ENCODE results near the gene RIPK4.
"Not testable (repeated sequence)": the region's sequence is repeated elsewhere in the genome, so short reads cannot be mapped to it uniquely, and the experiment has no call there.

The RIPK4 gene

GRCh38 chr21:41712730-41713129, 54.1 kb downstream of the RIPK4 start:
- DNase-seq: no peak

DNA sequence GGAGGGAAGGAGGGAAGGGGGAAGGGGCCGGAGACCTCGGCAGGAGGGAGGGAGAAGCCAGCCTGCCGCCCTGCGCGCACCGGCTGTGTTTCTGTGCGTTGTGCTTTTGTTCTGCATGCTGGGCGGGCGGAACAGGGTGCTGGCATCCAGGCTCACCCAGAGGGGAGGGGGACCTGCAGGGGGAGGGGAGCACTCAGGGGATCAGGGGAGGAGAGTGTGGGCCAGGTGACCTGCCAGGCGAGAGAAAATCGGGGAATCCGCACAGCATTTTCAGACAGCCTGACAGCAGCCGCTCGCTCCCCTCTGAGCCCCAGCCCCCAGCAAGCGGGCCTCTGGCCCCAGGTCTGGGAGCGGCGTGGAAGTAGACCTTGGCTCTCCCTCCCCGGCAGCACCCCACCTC, 54.7 kb downstream of the RIPK4 start:
- DNase-seq: no peak

GRCh38 chr21:41711416-41712007, 55.3 kb downstream of the RIPK4 start:
- no peak for DNase-seq

DNA sequence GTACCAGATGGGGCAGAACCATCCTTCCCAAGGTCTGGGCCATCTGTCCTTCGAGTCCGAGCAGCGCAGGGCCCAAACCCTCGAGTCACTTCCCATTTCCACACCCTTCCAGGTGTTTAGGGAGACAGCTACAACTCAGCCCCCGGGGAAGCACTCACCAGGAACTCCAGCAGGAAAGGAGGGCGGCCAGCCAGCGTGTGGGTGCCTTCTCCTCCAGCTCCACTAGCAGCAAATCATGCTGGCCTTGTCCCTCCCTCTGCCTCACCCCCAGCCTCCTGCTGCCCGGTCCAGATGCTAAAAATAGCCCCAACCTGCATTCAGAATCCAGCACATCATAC, 56.1 kb downstream of the RIPK4 start:
- DNase-seq: no peak

GRCh38 chr21:41709965-41710822, 56.7 kb downstream of the RIPK4 start:
- DNase-seq: no peak

DNA sequence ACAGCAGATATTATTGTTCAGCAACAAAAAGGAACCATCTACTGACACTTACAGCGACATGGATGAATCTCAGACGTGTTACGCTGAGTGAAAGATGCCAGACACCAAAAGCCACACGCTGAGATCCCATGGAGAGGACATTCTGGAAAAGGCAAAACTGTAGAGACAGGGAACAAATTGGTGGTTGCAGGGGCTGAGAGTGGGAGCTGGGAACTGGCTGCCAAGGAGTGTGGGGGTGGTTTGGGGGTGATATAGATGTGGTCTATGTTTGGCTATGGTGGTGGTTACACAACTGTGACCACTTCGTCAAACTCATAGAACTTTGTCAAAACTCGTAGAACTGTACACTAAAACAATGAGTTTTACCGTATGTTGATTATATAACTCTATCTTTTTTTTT, 57.7 kb downstream of the RIPK4 start:
- no peak for DNase-seq

GRCh38 chr21:41707960-41708330, 58.9 kb downstream of the RIPK4 start:
- DNase-seq: no peak

DNA sequence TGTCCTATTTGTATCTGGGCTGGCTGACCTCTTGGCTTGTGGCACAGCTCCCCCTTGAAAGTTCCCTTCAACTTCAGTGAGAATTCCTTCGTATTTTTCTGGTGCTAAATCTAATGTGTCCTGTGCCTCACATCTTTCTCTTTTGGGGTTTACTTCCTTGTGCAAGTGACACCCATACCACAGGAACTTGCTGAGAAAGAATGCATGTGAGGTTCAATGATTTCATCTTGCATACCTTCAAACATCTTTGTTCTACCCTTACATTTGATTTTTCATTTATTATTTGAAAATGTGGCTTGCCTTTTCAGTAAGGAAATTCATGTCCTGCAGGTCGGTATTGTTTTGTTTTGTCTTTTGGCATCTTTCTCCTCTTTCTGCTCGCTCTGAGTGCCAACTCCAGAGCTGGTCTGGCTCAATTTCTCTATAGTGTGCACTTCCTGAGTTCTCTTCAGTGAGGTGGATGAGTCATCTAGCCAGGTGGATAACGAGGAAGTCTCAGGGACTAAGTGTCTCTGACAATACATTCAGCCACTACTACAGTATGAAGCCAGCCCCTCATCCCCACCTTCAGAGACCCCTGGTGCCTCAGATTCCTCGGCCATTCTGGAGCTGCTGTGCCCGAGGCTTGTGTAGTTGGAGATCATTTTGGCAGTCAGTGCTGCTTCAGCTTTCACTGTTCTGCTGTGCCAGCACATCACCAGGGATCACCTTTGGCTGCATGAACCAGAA, 59.5 kb downstream of the RIPK4 start:
- no peak for DNase-seq

DNA sequence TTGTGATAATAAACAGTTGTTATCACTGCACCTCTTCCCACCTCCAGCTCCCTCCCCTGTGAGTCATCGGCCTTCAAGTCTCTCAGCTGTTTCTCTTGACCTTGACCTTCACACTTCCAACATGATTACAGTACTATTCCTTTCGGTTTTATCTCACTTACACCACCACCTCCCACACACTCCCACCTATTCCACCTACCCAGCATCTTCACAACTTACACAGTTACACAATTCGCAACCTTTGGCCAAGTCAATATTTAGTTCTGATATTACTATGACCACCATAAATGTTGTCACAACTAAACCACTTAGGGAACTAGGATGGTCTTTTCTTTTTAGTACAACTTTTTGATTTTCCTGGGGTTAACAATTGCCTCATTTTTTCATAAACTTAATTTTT, 60.2 kb downstream of the RIPK4 start:
- DNase-seq: no peak

DNA sequence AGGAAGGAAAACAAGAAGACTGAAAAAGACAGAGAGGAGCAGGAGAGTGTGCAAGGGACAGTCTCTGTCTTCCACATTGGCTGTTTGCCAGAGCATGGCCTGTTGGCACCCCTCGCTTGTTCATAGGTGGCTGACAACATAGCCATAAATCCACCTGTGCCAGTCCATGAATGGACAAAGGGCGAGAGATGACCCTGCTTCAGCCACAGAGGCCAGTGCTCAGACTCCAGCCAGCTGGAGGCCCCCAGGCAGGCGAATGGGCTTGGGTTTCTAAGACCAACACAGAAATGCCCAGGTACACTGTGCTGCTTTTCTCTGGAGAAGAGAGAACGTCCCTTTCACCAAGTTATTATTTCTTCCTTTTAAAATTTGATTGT, 60.6 kb downstream of the RIPK4 start:
- DNase-seq: no peak

DNA sequence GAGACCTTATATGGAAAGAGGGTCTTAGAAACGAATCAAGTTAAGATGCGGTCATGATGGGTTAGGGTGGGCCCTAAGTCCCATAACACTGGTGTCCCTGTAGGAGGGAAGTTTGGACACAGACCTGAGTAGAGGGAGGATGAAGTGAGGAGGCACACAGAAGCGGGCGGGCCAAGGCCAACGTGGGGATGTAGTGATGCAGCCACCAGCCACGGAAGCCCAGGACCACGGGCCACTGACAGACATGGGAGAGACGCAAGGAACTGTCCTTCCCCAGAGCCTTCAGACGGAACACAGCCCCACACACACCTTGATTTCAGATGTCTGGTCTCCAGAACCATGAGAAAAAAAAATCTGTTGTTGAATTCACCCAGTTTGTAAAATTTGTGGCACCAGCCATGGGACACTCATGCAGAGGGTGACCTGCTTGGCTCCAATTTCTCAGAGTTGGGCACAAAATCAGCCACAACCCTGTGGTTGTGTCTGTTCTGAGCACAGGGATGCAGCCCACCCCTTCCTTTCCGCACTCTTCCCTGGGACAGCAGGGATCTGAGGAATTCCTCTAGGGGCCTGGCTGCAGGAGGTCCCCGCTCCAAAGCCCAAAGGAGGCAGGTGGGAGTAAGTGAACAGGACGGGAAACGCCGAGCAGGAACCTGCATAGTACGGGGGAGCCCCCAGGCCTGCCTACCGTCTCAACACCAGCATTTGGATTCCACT, 61.1 kb downstream of the RIPK4 start:
- DNase-seq: no peak

DNA sequence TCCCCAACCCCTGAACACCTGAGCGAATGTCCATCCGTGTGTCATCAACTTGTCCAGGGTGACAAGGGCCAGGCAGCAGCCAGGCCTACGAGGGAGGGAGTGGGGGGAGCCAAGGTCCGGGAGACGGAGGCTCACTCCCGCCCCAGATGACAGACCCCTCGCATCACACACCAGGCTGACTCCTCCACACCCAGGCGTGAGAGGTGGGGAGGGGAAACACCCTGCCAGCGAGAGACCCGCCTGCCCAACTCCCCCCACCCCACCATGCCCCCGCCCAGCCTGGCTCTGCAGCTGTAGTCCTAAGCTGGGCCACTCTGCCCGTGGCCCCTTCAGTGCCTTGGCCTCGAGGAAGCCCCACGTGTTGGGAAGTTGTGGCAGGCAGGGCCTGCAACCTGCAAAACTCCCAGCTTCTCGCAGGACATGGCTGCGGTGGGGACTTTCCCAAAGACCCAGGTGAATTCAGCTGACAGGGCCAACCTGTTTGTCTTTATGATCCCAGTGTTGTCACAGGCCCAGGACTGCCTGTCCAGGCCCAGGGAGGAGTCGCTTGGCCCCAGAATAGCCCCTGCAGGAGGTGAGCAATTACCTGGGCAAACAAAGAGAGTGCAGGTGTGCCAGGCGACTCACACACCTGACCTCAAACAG, 62.9 kb downstream of the RIPK4 start:
- DNase-seq: no peak

DNA sequence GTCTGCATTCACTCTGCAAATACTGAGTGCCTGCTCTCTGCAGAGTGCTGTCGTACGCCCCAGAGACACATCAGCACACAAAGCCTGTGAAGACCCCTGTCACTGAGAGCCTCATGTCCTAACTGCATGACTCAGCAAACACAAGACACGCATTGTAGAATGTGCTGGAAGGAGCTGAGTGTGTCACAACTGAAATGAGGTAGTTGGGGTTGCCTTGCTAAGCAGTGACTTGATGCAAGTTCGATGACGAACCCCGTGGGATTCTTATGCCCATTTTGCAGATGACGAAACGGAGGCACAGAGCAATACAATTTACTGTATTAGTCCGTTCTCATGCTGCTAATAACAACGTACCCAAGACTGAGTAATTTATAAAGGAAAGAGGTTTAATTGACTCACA, 65.1 kb downstream of the RIPK4 start:
- DNase-seq: no peak

DNA sequence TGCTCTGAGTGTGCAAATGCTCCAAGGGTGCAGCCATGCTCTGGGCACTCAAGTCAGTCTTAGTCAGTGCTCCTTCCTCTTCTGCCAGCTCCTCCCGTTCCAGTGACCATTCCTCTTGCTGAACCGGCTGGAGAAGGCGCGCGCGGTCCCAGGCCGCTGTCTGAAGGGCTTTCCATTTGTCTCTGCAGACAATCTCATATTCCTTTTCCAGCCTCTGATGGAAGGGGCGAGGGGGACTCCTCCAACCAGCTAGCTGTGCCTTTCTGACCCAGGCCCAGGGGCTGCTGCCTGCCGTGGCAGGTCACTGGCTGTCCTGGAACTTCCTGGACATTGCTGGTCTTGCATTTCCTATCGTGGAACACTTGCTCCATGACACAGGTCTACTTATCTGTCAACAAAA, 67.5 kb downstream of the RIPK4 start:
- DNase-seq: no peak

GRCh38 chr21:41698071-41698470, 68.8 kb downstream of the RIPK4 start:
- DNase-seq: no peak

DNA sequence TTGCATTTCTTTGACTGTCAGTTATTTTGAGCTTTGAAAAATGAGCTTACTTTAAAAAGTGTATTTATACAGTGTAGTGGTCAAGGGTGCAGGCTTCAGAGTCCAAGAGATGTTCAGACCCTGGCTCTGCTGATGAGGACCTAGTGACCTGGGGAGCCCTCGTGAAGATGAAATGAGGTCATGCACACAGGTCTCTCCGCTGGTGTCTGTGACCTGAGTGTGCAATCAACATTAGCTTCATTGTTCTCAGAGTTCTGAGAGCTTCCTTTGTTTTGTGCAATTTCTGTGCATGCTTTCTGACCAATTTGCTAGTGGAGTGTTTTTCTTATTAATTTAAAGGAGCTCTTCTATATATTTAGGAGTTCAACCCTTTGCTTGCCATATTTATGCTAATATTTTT, 71.3 kb downstream of the RIPK4 start:
- DNase-seq: no peak

DNA sequence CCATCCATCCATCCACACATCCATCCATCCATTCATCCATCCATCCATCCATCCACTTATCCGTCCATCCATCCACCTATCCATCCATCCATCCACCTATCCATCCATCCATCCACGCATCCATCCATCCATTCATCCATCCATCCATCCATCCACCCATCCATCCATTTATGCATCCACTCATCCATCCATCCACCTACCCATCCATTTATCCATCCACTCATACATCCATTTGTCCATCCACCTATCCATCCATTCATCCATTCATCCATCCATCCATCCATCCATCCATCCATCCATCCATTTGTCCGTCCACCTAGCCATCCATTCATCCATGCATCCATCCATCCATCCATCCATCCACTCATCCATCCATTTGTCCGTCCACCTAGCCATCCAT, 72.8 kb downstream of the RIPK4 start:
- DNase-seq: not testable (repeated sequence)

- DNase-seq: no peak
Measured at GRCh38 chr21:41692185-41692565, 74.7 kb downstream of the RIPK4 start.

DNA sequence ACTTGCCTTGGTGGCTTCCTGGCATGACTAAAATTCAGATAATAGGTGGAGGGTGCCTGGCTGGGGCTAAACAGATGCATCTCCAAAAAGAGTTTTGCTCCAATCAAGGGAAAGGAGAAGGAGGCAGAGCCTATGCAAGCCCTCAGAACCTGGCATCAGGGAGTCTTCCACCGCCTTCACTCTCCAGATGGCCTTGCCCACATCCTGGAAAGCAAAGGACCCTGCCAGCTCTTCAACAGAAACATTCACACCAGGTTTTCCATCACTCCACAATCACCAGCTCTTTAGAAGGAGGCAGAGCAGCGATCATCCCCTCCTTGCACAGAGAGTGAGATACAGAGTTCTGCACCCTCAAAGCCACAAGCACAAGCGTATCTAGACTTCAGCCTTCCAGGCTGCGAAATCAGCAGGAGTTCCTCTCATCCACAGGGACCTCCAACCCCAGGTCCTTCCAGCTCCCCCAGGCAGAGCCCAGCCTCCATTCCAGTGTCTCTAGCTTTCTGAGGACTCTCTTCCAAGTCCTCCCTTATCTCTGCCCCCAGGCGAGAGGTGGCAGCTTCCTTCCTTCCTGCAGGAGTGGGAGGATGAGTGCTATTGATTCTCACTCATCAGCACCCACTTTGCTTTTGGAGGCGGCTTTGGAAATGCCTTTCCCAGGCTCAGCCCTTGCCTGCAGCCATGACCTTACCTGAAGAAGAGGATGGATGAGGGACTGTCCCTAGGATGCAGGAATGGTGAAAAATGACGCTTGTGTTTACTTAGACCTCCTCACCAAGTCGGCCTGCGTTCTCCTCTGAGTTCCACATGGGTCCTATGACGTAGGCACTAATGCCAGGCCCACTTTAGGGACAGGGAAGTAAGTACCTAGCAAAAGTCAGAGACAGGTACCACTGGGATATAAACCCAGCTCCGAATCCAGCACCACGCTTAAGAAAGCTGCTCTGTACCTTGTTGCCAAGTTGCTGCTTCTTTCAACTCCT, 75.4 kb downstream of the RIPK4 start:
- DNase-seq: no peak
